ENCODE data around the gene SETD1B. TPM values are rescaled to one million over a fixed set of nuclear protein-coding genes. Genes with fewer than 3 reads are reported as not detected.

Gene SETD1B
- total RNA-seq, 1 experiment from 2014 or later: 23.8 TPM

DNA sequence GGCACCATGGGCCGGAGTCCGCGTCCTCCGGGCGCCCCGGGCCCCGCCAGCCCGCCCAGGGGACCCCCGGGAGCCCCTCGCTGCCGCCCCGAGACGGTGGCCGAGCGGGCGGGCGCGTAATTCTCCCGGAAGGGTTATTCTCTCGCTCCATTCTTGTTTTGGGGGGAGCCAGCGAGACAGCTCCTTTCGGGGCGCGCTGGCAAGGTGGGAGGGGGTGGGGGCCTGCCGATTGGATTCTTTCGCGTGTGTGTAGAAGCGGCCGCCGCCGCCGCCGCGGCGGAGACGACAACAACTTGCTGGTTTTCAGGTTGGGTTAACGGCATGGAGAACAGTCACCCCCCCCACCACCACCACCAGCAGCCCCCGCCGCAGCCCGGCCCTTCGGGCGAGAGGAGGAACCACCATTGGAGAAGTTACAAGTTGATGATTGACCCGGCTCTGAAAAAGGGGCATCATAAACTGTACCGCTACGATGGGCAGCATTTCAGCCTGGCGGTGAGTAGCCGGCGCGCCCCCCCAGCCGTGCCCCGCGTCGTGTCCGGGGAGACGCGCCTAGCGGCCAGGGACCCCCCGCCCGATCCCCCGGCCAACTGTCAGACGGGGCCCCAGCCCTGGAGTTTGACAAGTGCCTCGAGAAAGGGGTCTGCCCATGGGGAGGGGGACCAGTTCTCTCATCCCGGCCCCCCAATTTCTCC lies 755 bp downstream of the SETD1B start:
- Histone ChIP-seq H3K9me3 (ENCODE audit: low read depth, low read length, poor library complexity, severe bottlenecking) (no peaks in the 10 kb centered on the region), H3K4me1 (ENCODE audit: insufficient read depth, low read length, poor library complexity, severe bottlenecking) (peaks cover 16% of the 10 kb centered on the region), H3K27ac (ENCODE audit: low read depth, low read length, poor library complexity, severe bottlenecking) (peak overlapping the region; percentile 100), H3K4me3 (ENCODE audit: low read depth, low read length, poor library complexity, severe bottlenecking) (peak overlapping the region; percentile 81), H3K36me3 (ENCODE audit: insufficient read depth, low read length, poor library complexity, severe bottlenecking) (peaks cover 10% of the 10 kb centered on the region), H3K27me3 (replicated peaks; ENCODE audit: insufficient read depth, low read depth, low read length, poor library complexity) (no peaks in the 10 kb centered on the region)
- POLR2A ChIA-PET (ENCODE audit: low non-redundant PET): interaction anchor here (0.6 kb wide), 1 partner anchor 39 kb away, joined by 3 read pairs; no protein-coding TSS in a partner anchor
- no peak for TF ChIP-seq EZH2 (IDR thresholded peaks at IDR 0.05; ENCODE audit: borderline replicate concordance, low read depth, low read length, poor library complexity, severe bottlenecking)
- TF ChIP-seq, protein P1, sequence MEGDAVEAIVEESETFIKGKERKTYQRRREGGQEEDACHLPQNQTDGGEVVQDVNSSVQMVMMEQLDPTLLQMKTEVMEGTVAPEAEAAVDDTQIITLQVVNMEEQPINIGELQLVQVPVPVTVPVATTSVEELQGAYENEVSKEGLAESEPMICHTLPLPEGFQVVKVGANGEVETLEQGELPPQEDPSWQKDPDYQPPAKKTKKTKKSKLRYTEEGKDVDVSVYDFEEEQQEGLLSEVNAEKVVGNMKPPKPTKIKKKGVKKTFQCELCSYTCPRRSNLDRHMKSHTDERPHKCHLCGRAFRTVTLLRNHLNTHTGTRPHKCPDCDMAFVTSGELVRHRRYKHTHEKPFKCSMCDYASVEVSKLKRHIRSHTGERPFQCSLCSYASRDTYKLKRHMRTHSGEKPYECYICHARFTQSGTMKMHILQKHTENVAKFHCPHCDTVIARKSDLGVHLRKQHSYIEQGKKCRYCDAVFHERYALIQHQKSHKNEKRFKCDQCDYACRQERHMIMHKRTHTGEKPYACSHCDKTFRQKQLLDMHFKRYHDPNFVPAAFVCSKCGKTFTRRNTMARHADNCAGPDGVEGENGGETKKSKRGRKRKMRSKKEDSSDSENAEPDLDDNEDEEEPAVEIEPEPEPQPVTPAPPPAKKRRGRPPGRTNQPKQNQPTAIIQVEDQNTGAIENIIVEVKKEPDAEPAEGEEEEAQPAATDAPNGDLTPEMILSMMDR (conservative IDR thresholded peaks at IDR 0.05; ENCODE audit: low read depth, low read length): no peak
- peak; percentile 57 for DNase-seq (ENCODE audit: low spot score)
- BruUV-seq (replicated peaks): no TSS peak
- CTCF ChIA-PET: interaction anchor here (0.7 to 3.6 kb wide), 3 partner anchors 10 to 84 kb away, joined by 4 to 30 read pairs (median 7); partner anchors contain the start of genes PSMD9 and RHOF
- intact Hi-C loops (cut with micrococcal nuclease; ENCODE audit: unreplicated experiment): no loop called here

- peaks cover 19% of the 10 kb centered on the region for H3K36me3 ChIP-seq (ENCODE audit: insufficient read depth, low read length, poor library complexity, severe bottlenecking)
- TF ChIP-seq EZH2 (IDR thresholded peaks at IDR 0.05; ENCODE audit: borderline replicate concordance, low read depth, low read length, poor library complexity, severe bottlenecking): no peak
- TF ChIP-seq, protein P1 (conservative IDR thresholded peaks at IDR 0.05; ENCODE audit: low read depth, low read length): no peak
- ChIA-PET POLR2A (ENCODE audit: low non-redundant PET) (interaction anchor here (0.6 kb wide), 1 partner anchor 38 kb away, joined by 3 read pairs; no protein-coding TSS in a partner anchor), CTCF (interaction anchor here (3.6 kb wide), 1 partner anchor 11 kb away, joined by 30 read pairs; the partner anchor contains the start of gene RHOF)
- H3K27ac ChIP-seq (ENCODE audit: low read depth, low read length, poor library complexity, severe bottlenecking): peak overlapping the region; percentile 100
- peak; percentile 49 for DNase-seq (ENCODE audit: low spot score)
- intact Hi-C loops (cut with micrococcal nuclease; ENCODE audit: unreplicated experiment): no loop called here
- H3K9me3 ChIP-seq (ENCODE audit: low read depth, low read length, poor library complexity, severe bottlenecking): no peaks in the 10 kb centered on the region
- H3K4me3 ChIP-seq (ENCODE audit: low read depth, low read length, poor library complexity, severe bottlenecking): peak overlapping the region; percentile 81
- no TSS peak for BruUV-seq (replicated peaks)
- peaks cover 16% of the 10 kb centered on the region for H3K4me1 ChIP-seq (ENCODE audit: insufficient read depth, low read length, poor library complexity, severe bottlenecking)
- no peaks in the 10 kb centered on the region for H3K27me3 ChIP-seq (replicated peaks; ENCODE audit: insufficient read depth, low read depth, low read length, poor library complexity)
Observed at GRCh38 chr12:121805171-121806008, 1.6 kb downstream of the SETD1B start.

- BruUV-seq (replicated peaks): no TSS peak
- POLR2A ChIA-PET (ENCODE audit: low non-redundant PET): interaction anchor here (0.5 to 1.2 kb wide), 2 partner anchors 9 to 189 kb away, joined by 3 read pairs; no protein-coding TSS in a partner anchor
Observed at GRCh38 chr12:121806009-121806545, 2.3 kb downstream of the SETD1B start.

More at GRCh38 chr12:121806009-121806545, 2.3 kb downstream of the SETD1B start:
- intact Hi-C loops (cut with micrococcal nuclease; ENCODE audit: unreplicated experiment): no loop called here
- Histone ChIP-seq H3K27me3 (replicated peaks; ENCODE audit: insufficient read depth, low read depth, low read length, poor library complexity) (no peaks in the 10 kb centered on the region), H3K4me1 (ENCODE audit: insufficient read depth, low read length, poor library complexity, severe bottlenecking) (peaks cover 16% of the 10 kb centered on the region), H3K36me3 (ENCODE audit: insufficient read depth, low read length, poor library complexity, severe bottlenecking) (peaks cover 25% of the 10 kb centered on the region), H3K9me3 (ENCODE audit: low read depth, low read length, poor library complexity, severe bottlenecking) (no peaks in the 10 kb centered on the region), H3K27ac (ENCODE audit: low read depth, low read length, poor library complexity, severe bottlenecking) (no peak overlapping the region), H3K4me3 (ENCODE audit: low read depth, low read length, poor library complexity, severe bottlenecking) (peak overlapping the region; percentile 81)
- no peak for DNase-seq (ENCODE audit: low spot score)
- TF ChIP-seq EZH2 (IDR thresholded peaks at IDR 0.05; ENCODE audit: borderline replicate concordance, low read depth, low read length, poor library complexity, severe bottlenecking): no peak
- TF ChIP-seq, protein P1 (conservative IDR thresholded peaks at IDR 0.05; ENCODE audit: low read depth, low read length): no peak
- CTCF ChIA-PET: interaction anchor here (3.6 kb wide), 1 partner anchor 11 kb away, joined by 30 read pairs; the partner anchor contains the start of gene RHOF

Data from A673 (cell line).